Measurements from ENCODE around the gene TMX2.

Gene TMX2

GRCh38 chr11:57763568-57763967 lies 51.2 kb downstream of the TMX2 start:
- DNase-seq (ENCODE audit: low spot score), result no peak
- no peak for TF ChIP-seq CTCF (IDR thresholded peaks at IDR 0.05; ENCODE audit: borderline replicate concordance, control extremely low read depth, extremely low read depth, insufficient read depth, missing control alignments)
- in situ Hi-C loops (cut with MboI; ENCODE audit: low sequenced_read_pairs, unreplicated experiment), result loop anchor here (5.0 kb wide), 1 partner anchor 39 kb away; no protein-coding TSS in a partner anchor

- no peak for TF ChIP-seq CTCF (IDR thresholded peaks at IDR 0.05; ENCODE audit: borderline replicate concordance, control extremely low read depth, extremely low read depth, insufficient read depth, missing control alignments)
- in situ Hi-C loops (cut with MboI; ENCODE audit: low sequenced_read_pairs, unreplicated experiment), result loop anchor here (5.0 kb wide), 1 partner anchor 38 kb away; no protein-coding TSS in a partner anchor
- DNase-seq (ENCODE audit: low spot score), result no peak
Observed at GRCh38 chr11:57764021-57764420, 51.6 kb downstream of the TMX2 start.

GRCh38 chr11:57764566-57764965 lies 52.2 kb downstream of the TMX2 start:
- TF ChIP-seq CTCF (IDR thresholded peaks at IDR 0.05; ENCODE audit: borderline replicate concordance, control extremely low read depth, extremely low read depth, insufficient read depth, missing control alignments), result no peak
- in situ Hi-C loops (cut with MboI; ENCODE audit: low sequenced_read_pairs, unreplicated experiment), result loop anchor here (5.0 kb wide), 1 partner anchor 38 kb away; no protein-coding TSS in a partner anchor
- DNase-seq (ENCODE audit: low spot score), result no peak

GRCh38 chr11:57764972-57765371 lies 52.6 kb downstream of the TMX2 start:
- DNase-seq (ENCODE audit: low spot score), result no peak
- in situ Hi-C loops (cut with MboI; ENCODE audit: low sequenced_read_pairs, unreplicated experiment), result loop anchor here (5.0 kb wide), 1 partner anchor 37 kb away; no protein-coding TSS in a partner anchor
- no peak for TF ChIP-seq CTCF (IDR thresholded peaks at IDR 0.05; ENCODE audit: borderline replicate concordance, control extremely low read depth, extremely low read depth, insufficient read depth, missing control alignments)

- in situ Hi-C loops (cut with MboI; ENCODE audit: low sequenced_read_pairs, unreplicated experiment), result no loop called here
- DNase-seq (ENCODE audit: low spot score), result no peak
- no peak for TF ChIP-seq CTCF (IDR thresholded peaks at IDR 0.05; ENCODE audit: borderline replicate concordance, control extremely low read depth, extremely low read depth, insufficient read depth, missing control alignments)
Observed at GRCh38 chr11:57770793-57771192, 58.4 kb downstream of the TMX2 start.

- no peak for TF ChIP-seq CTCF (IDR thresholded peaks at IDR 0.05; ENCODE audit: borderline replicate concordance, control extremely low read depth, extremely low read depth, insufficient read depth, missing control alignments)
- in situ Hi-C loops (cut with MboI; ENCODE audit: low sequenced_read_pairs, unreplicated experiment), result no loop called here
- no peak for DNase-seq (ENCODE audit: low spot score)
Observed at GRCh38 chr11:57771365-57771764, 59.0 kb downstream of the TMX2 start.

GRCh38 chr11:57772562-57772961 lies 60.2 kb downstream of the TMX2 start:
- DNase-seq (ENCODE audit: low spot score), result no peak
- TF ChIP-seq CTCF (IDR thresholded peaks at IDR 0.05; ENCODE audit: borderline replicate concordance, control extremely low read depth, extremely low read depth, insufficient read depth, missing control alignments), result no peak
- in situ Hi-C loops (cut with MboI; ENCODE audit: low sequenced_read_pairs, unreplicated experiment), result no loop called here
